GM12878 (cell line): ENCODE data around the gene SLU7. TPM values are rescaled to one million over a fixed set of nuclear protein-coding genes. Genes with fewer than 3 reads are reported as not detected.

Source experiments
- ATF7 ChIP-seq: fragments of 450-650 bp; IDR thresholded peaks from 2 replicates; pipeline ENCODE4 v1.6.1; 2016; ENCODE audit warnings: low read depth, mild to moderate bottlenecking
- BCL11A ChIP-seq: IDR thresholded peaks from 2 replicates; pipeline ENCODE4 v1.6.1; 2011; ENCODE audit warnings: low read depth, low read length
- BHLHE40 ChIP-seq, 2 experiments: fragments of 450-650 bp in 1 of 2; IDR thresholded peaks; 2 replicates each; pipeline ENCODE4 v1.6.1; 2011 to 2017; ENCODE audit warnings: low read depth in 2 of 2, borderline replicate concordance in 1 of 2, improper control_type of control experiment in 1 of 2, low read length in 1 of 2, mild to moderate bottlenecking in 1 of 2
- BMI1 ChIP-seq: fragments of 450-650 bp; IDR thresholded peaks from 2 replicates; pipeline ENCODE4 v1.6.1; 2016; ENCODE audit warnings: mild to moderate bottlenecking, moderate library complexity, borderline replicate concordance
- CHD4 ChIP-seq: fragments of 200-600 bp; sonication (generic); IDR thresholded peaks from 2 replicates; pipeline ENCODE4 v1.6.1; 2016; ENCODE audit warnings: mild to moderate bottlenecking
- DPF2 ChIP-seq: fragments of 450-650 bp; IDR thresholded peaks from 2 replicates; pipeline ENCODE4 v1.6.1; 2017; ENCODE audit warnings: mild to moderate bottlenecking
- EZH2 ChIP-seq: IDR thresholded peaks from 2 replicates; pipeline ENCODE4 v1.6.1; 2012; ENCODE audit warnings: low read depth, mild to moderate bottlenecking, control low read depth, inconsistent platforms, low read length, borderline replicate concordance; ENCODE audit not compliant: control insufficient read depth
- IKZF1 ChIP-seq: fragments of 450-650 bp; conservative IDR thresholded peaks from 2 replicates; pipeline ENCODE4 v1.6.1; 2017; ENCODE audit warnings: antibody characterized with exemption, mild to moderate bottlenecking
- PAX8 ChIP-seq: fragments of 450-650 bp; IDR thresholded peaks from 2 replicates; pipeline ENCODE4 v1.6.1; 2017; ENCODE audit warnings: mild to moderate bottlenecking, moderate library complexity
- PML ChIP-seq: IDR thresholded peaks from 2 replicates; pipeline ENCODE4 v1.6.1; 2012; ENCODE audit warnings: low read length, inconsistent platforms
- RAD51 ChIP-seq: fragments of 450-650 bp; IDR thresholded peaks from 2 replicates; pipeline ENCODE4 v1.6.1; 2016; ENCODE audit warnings: moderate library complexity, mild to moderate bottlenecking, inconsistent platforms
- RUNX3 ChIP-seq: IDR thresholded peaks from 2 replicates; pipeline ENCODE4 v1.6.1; 2012; ENCODE audit warnings: low read length, inconsistent platforms
- SMAD1 ChIP-seq: fragments of 450-650 bp; IDR thresholded peaks from 2 replicates; pipeline ENCODE4 v1.6.1; 2018; ENCODE audit warnings: mild to moderate bottlenecking, low read depth; ENCODE audit not compliant: partially characterized antibody
- TAF1 ChIP-seq: IDR thresholded peaks from 2 replicates; pipeline ENCODE4 v1.6.1; 2011; ENCODE audit warnings: mild to moderate bottlenecking, low read depth, low read length, borderline replicate concordance
- ZNF622 ChIP-seq: fragments of 450-650 bp; IDR thresholded peaks from 2 replicates; pipeline ENCODE4 v1.6.1; 2017; ENCODE audit warnings: mild to moderate bottlenecking, inconsistent platforms
- polyA plus RNA-seq, 11 experiments: library from polyadenylated mRNA; depleted of rRNA in 4 of 11; unstranded in 6 of 11; stranded (reverse) in 5 of 11; fragments of >200 nt; fragmentation: Nextera tagmentation in 4 of 11; fragmentation: Illumina TruSeq in 1 of 11; extraction: Ambion mirVana in 4 of 11; extraction: Trizol in 1 of 11; gene quantifications; 1 replicate in 1 of 11; 2 replicates in 10 of 11; pipeline versions ENCODE4 v1.2.1 to v1.2.3, GENCODE V29; 2011 to 2016; ENCODE audit warnings: inconsistent platforms in 2 of 11, missing spikeins in 2 of 11, low read depth in 1 of 11
- total RNA-seq, 4 experiments: library from RNA; depleted of rRNA in 3 of 4; stranded (reverse); fragments of >200 nt in 3 of 4; fragmentation: Illumina TruSeq in 1 of 4; extraction: Trizol in 1 of 4; gene quantifications; 2 replicates each; pipeline versions ENCODE4 v1.2.1 to v1.2.3, GENCODE V29; 2013 to 2021
- TF ChIP-seq, protein P1 (sequence below): IDR thresholded peaks from 2 replicates; pipeline ENCODE4 v1.6.1; 2011; ENCODE audit warnings: borderline replicate concordance, low read depth, mild to moderate bottlenecking, moderate library complexity, mixed read lengths, low read length; ENCODE audit not compliant: insufficient read depth; ENCODE audit errors: extremely low read length
- TF ChIP-seq, protein P2 (sequence below): fragments of 450-650 bp; IDR thresholded peaks from 2 replicates; pipeline ENCODE4 v1.6.1; 2016; ENCODE audit warnings: mild to moderate bottlenecking, moderate library complexity, borderline replicate concordance
- TF ChIP-seq, protein P3 (sequence below): fragments of 450-650 bp; IDR thresholded peaks from 2 replicates; pipeline ENCODE4 v1.6.1; 2016; ENCODE audit warnings: mild to moderate bottlenecking
- TF ChIP-seq, protein P4 (sequence below), 3 experiments: IDR thresholded peaks in 2 of 3; conservative IDR thresholded peaks in 1 of 3; 2 replicates each; pipeline ENCODE4 v1.5.1; 2011; ENCODE audit warnings: low read depth in 3 of 3, low read length in 3 of 3, mild to moderate bottlenecking in 3 of 3, control low read depth in 2 of 3, moderate library complexity in 2 of 3, inconsistent platforms in 1 of 3, mixed read lengths in 1 of 3; ENCODE audit not compliant: control insufficient read depth in 2 of 3, insufficient read depth in 1 of 3; ENCODE audit errors: extremely low read depth in 1 of 3

Gene SLU7
- total and polyA plus RNA-seq, 10 of the 15 experiments (the other 5 are each of a cell fraction or from before 2014, with no cell fraction given) = 32.7 to 55.2 (median 46.6) TPM

DNA sequence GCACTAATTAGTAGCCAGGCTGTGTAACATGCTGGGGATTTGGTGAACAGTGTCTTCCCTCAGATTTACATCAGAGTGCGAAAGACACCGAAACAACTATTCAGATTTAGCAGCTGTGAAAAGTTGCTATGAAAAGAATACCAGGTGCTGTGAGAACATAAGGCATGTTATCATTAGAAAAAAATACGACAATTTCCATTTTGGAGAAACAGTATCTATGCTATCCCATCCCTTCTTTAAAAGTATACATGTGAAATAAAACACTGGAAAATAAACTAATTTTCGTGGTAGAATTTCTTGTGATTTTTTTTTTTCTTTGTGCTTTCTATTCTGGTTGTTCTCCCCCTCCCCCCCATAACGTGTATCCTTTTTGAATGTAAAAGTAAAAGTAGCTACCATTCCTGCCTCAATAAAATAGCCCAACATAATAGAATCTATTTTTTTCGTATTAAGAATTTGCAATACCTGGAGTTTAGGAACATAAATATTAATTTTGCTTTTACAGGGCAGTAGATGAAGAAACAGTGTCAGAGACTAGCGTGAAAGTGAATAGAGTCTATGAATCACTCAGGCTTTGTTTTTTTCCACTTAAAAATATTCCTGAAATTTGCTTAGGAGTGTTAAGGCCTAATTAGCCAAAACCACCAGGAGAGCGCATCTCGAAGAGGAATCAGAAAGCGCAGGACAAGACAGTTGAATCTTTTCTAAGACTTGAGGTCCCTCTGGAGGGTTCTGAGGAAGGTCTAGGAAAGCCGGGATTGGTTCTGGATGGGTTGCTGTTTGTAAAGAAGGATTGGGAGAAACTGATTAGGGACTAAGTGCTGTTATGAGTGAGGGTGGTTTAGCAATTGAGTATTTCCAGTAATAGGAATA is 813 bp upstream of the SLU7 start (continued):
- TF ChIP-seq, protein P1, sequence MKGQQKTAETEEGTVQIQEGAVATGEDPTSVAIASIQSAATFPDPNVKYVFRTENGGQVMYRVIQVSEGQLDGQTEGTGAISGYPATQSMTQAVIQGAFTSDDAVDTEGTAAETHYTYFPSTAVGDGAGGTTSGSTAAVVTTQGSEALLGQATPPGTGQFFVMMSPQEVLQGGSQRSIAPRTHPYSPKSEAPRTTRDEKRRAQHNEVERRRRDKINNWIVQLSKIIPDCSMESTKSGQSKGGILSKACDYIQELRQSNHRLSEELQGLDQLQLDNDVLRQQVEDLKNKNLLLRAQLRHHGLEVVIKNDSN = no peak
- TF ChIP-seq CHD4 (no peak), BHLHE40 (IDR thresholded peaks at IDR 0.05; ENCODE audit: borderline replicate concordance in 1 of 2, low read depth in 2 of 2, low read length in 1 of 2) (0 out of 4 replicates have a peak, but pooled peaks of 1 of the 2 experiments have one; percentile 17), SMAD1 (peak; percentile 70), TAF1 (no peak), EZH2 (no peak), ATF7 (0 out of 2 replicates have a peak, but pooled peaks have one; percentile 55), DPF2 (no peak), ZNF622 (no peak), BCL11A (peak; percentile 39; the same call in 1 of the 2 replicates), RAD51 (peak; percentile 44), RUNX3 (no peak), PML (peak; percentile 7; the same call in 1 of the 2 replicates), IKZF1 (no peak; the same call in 1 of the 2 replicates), PAX8 (0 out of 2 replicates have a peak, but pooled peaks have one; percentile 75), BMI1 (no peak)
- TF ChIP-seq, protein P2, sequence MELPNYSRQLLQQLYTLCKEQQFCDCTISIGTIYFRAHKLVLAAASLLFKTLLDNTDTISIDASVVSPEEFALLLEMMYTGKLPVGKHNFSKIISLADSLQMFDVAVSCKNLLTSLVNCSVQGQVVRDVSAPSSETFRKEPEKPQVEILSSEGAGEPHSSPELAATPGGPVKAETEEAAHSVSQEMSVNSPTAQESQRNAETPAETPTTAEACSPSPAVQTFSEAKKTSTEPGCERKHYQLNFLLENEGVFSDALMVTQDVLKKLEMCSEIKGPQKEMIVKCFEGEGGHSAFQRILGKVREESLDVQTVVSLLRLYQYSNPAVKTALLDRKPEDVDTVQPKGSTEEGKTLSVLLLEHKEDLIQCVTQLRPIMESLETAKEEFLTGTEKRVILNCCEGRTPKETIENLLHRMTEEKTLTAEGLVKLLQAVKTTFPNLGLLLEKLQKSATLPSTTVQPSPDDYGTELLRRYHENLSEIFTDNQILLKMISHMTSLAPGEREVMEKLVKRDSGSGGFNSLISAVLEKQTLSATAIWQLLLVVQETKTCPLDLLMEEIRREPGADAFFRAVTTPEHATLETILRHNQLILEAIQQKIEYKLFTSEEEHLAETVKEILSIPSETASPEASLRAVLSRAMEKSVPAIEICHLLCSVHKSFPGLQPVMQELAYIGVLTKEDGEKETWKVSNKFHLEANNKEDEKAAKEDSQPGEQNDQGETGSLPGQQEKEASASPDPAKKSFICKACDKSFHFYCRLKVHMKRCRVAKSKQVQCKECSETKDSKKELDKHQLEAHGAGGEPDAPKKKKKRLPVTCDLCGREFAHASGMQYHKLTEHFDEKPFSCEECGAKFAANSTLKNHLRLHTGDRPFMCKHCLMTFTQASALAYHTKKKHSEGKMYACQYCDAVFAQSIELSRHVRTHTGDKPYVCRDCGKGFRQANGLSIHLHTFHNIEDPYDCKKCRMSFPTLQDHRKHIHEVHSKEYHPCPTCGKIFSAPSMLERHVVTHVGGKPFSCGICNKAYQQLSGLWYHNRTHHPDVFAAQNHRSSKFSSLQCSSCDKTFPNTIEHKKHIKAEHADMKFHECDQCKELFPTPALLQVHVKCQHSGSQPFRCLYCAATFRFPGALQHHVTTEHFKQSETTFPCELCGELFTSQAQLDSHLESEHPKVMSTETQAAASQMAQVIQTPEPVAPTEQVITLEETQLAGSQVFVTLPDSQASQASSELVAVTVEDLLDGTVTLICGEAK = no peak
- TF ChIP-seq, protein P3, sequence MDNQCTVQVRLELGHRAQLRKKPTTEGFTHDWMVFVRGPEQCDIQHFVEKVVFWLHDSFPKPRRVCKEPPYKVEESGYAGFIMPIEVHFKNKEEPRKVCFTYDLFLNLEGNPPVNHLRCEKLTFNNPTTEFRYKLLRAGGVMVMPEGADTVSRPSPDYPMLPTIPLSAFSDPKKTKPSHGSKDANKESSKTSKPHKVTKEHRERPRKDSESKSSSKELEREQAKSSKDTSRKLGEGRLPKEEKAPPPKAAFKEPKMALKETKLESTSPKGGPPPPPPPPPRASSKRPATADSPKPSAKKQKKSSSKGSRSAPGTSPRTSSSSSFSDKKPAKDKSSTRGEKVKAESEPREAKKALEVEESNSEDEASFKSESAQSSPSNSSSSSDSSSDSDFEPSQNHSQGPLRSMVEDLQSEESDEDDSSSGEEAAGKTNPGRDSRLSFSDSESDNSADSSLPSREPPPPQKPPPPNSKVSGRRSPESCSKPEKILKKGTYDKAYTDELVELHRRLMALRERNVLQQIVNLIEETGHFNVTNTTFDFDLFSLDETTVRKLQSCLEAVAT = peak; percentile 40; the same call in 1 of the 2 replicates
- TF ChIP-seq, protein P4, sequence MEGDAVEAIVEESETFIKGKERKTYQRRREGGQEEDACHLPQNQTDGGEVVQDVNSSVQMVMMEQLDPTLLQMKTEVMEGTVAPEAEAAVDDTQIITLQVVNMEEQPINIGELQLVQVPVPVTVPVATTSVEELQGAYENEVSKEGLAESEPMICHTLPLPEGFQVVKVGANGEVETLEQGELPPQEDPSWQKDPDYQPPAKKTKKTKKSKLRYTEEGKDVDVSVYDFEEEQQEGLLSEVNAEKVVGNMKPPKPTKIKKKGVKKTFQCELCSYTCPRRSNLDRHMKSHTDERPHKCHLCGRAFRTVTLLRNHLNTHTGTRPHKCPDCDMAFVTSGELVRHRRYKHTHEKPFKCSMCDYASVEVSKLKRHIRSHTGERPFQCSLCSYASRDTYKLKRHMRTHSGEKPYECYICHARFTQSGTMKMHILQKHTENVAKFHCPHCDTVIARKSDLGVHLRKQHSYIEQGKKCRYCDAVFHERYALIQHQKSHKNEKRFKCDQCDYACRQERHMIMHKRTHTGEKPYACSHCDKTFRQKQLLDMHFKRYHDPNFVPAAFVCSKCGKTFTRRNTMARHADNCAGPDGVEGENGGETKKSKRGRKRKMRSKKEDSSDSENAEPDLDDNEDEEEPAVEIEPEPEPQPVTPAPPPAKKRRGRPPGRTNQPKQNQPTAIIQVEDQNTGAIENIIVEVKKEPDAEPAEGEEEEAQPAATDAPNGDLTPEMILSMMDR (IDR thresholded peaks at IDR 0.05 in 2 of 3, conservative IDR thresholded peaks at IDR 0.05 in 1 of 3; ENCODE audit: control insufficient read depth in 2 of 3, extremely low read depth in 1 of 3, insufficient read depth in 1 of 3, low read depth in 3 of 3, low read length in 3 of 3) = no peak
